Thoracic aorta (tissue), 2 donors: Measurements from ENCODE around the gene ZNF784. TPM values are rescaled to one million over a fixed set of nuclear protein-coding genes. Genes with fewer than 3 reads are reported as not detected.
A peak's percentile ranks its signal among the peaks of the same experiment; 100 is the strongest.

ENCODE experiments used
- ATAC-seq: fragments of 150-250 bp; one replicate; pipeline ENCODE4 v1.8.0; 2017; ENCODE audit warnings: low read depth; ENCODE audit not compliant: insufficient number of reproducible peaks, low FRiP score
- DNase-seq: peaks from one replicate; pipeline ENCODE4 v3.0.0-alpha.2; 2020; ENCODE audit warnings: low spot score
- H3K27ac ChIP-seq, 2 donors: fragments of 200-600 bp; sonication (generic); 1 replicate in 1 of 2; 2 replicates in 1 of 2; pipeline ENCODE4 v1.5.1; 2016; ENCODE audit warnings: mild to moderate bottlenecking in 2 of 2, moderate library complexity in 2 of 2
- H3K27me3 ChIP-seq: fragments of 200-600 bp; sonication (generic); replicated peaks from 2 replicates; pipeline ENCODE4 v1.6.0; 2016; ENCODE audit warnings: mild to moderate bottlenecking; ENCODE audit not compliant: insufficient read depth
- H3K36me3 ChIP-seq: fragments of 200-600 bp; sonication (generic); one replicate; pipeline ENCODE4 v1.5.1; 2016
- H3K4me1 ChIP-seq, 2 donors: fragments of 200-600 bp; sonication (generic); 1 replicate in 1 of 2; 2 replicates in 1 of 2; pipeline versions ENCODE4 v1.5.1 to v1.6.0; 2016; ENCODE audit warnings: low read depth in 2 of 2, mild to moderate bottlenecking in 1 of 2; ENCODE audit not compliant: control insufficient read depth in 1 of 2
- H3K4me3 ChIP-seq: fragments of 200-600 bp; sonication (generic); 2 replicates; pipeline ENCODE4 v1.5.1; 2016; ENCODE audit warnings: mild to moderate bottlenecking
- H3K9me3 ChIP-seq: fragments of 200-600 bp; sonication (generic); 2 replicates; pipeline ENCODE4 v1.5.1; 2016
- total RNA-seq, 2 donors: library from RNA; depleted of rRNA; stranded (reverse); fragments of >200 nt; gene quantifications; one replicate each; pipeline versions ENCODE4 v1.1.0 to v1.2.3, GENCODE V29; 2016
- TF ChIP-seq, protein P1 (sequence below): fragments of 200-600 bp; sonication (generic); IDR thresholded peaks from one replicate; pipeline ENCODE4 v1.5.1; 2019; ENCODE audit warnings: antibody characterized with exemption

ZNF784 gene
- total RNA-seq, 2 donors from 2014 or later: 8.5 to 13.0 TPM

- Histone ChIP-seq H3K27me3 (no peaks in the 10 kb centered on the region), H3K4me3 (no peak overlapping the region), H3K27ac (peak overlapping the region in 1 of 2 donors; percentile 38), H3K4me1 (peaks cover 0 to 6% of the 10 kb centered on the region in 2 donors), H3K9me3 (no peaks in the 10 kb centered on the region), H3K36me3 (no peaks in the 10 kb centered on the region)
- TF ChIP-seq, protein P1, sequence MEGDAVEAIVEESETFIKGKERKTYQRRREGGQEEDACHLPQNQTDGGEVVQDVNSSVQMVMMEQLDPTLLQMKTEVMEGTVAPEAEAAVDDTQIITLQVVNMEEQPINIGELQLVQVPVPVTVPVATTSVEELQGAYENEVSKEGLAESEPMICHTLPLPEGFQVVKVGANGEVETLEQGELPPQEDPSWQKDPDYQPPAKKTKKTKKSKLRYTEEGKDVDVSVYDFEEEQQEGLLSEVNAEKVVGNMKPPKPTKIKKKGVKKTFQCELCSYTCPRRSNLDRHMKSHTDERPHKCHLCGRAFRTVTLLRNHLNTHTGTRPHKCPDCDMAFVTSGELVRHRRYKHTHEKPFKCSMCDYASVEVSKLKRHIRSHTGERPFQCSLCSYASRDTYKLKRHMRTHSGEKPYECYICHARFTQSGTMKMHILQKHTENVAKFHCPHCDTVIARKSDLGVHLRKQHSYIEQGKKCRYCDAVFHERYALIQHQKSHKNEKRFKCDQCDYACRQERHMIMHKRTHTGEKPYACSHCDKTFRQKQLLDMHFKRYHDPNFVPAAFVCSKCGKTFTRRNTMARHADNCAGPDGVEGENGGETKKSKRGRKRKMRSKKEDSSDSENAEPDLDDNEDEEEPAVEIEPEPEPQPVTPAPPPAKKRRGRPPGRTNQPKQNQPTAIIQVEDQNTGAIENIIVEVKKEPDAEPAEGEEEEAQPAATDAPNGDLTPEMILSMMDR: no peak
- no peak for DNase-seq
- ATAC-seq: no peak
Measured at GRCh38 chr19:55623130-55623529, 1.2 kb downstream of the ZNF784 start.

- Histone ChIP-seq H3K36me3 (peaks cover 5% of the 10 kb centered on the region), H3K4me1 (peaks cover 0 to 6% of the 10 kb centered on the region in 2 donors), H3K27ac (no peak overlapping the region), H3K27me3 (no peaks in the 10 kb centered on the region), H3K9me3 (no peaks in the 10 kb centered on the region), H3K4me3 (no peak overlapping the region)
- ATAC-seq (no peak), DNase-seq (no peak)
- TF ChIP-seq, protein P1: no peak
Measured at GRCh38 chr19:55622242-55622969, 2.0 kb downstream of the ZNF784 start.

DNA sequence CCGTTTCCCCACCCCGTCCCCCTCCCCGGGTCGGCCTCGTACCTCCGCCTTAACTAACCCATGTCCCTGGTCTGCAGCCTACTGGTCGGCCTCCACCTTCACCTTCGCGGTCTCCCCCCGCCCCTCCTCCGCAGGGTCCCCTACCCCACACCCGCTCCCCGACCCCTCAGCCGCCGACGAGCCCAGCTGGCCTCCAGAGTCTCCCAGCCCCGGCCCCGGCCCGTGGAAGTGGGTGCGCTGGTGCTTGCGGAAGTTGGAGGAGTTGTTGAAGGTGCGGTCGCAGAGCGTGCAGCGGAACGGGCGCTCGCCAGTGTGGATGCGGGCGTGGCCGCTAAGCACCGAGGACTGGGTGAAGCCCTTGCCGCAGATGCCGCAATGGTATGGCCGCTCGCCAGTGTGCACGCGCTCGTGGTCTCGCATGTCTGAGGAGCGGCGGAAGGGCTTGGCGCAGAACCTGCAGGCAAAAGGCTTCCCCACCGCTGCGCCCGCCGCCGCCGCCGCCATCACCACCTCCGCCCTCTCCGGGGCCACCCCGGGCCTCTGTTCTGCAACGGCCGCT is 2.6 kb downstream of the ZNF784 start:
- Histone ChIP-seq H3K27ac (no peak overlapping the region), H3K27me3 (no peaks in the 10 kb centered on the region), H3K36me3 (peaks cover 8% of the 10 kb centered on the region), H3K4me1 (peaks cover 0 to 6% of the 10 kb centered on the region in 2 donors), H3K9me3 (no peaks in the 10 kb centered on the region), H3K4me3 (no peak overlapping the region)
- DNase-seq (no peak), ATAC-seq (no peak)
- TF ChIP-seq, protein P1: no peak

DNA sequence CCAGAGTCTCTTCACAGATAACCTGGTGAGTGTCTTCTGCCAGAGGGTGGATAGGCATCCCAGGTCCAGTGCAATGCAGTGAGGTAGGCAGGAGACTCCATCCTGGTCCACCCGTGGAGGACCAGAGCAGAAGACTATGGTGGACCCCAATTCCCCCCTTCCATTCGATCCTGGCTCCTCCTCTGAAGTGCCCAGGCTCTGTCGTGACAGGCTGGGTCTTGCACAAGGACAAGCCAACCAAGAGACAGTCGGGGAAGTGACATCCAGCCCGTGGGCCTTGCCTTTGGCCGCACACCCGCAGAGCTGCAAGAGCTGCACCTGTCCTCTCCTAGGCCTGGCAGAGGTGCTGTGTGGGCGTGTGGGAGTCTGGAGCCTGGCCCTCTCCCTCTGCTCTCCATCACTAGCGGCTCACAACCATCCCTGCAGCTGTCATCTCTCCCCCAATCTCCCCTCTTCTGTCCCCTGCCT is 3.1 kb downstream of the ZNF784 start:
- ATAC-seq: no peak

More for the DNA sequence above, 3.1 kb downstream of the ZNF784 start:
- H3K4me3 ChIP-seq: no peak overlapping the region
- TF ChIP-seq, protein P1: no peak
- H3K9me3 ChIP-seq: no peaks in the 10 kb centered on the region
- H3K36me3 ChIP-seq: peaks cover 13% of the 10 kb centered on the region
- peaks cover 0 to 6% of the 10 kb centered on the region in 2 donors for H3K4me1 ChIP-seq
- H3K27me3 ChIP-seq: no peaks in the 10 kb centered on the region
- DNase-seq: no peak
- no peak overlapping the region for H3K27ac ChIP-seq
